GM18868 (cell line): ENCODE measurements around the gene GOLGA2.

ENCODE experiments used
- ATAC-seq: cut with Tn5 transposase; IDR thresholded peaks from one replicate; pipeline ENCODE4 v1.9.1; 2021; ENCODE audit warnings: mild to moderate bottlenecking, moderate library complexity; ENCODE audit not compliant: unreplicated experiment

Gene GOLGA2

GRCh38 chr9:128214571-128215490 lies 61.0 kb downstream of the GOLGA2 start:
- no peak for ATAC-seq

GRCh38 chr9:128213746-128214497 lies 61.9 kb downstream of the GOLGA2 start:
- ATAC-seq = no peak

DNA sequence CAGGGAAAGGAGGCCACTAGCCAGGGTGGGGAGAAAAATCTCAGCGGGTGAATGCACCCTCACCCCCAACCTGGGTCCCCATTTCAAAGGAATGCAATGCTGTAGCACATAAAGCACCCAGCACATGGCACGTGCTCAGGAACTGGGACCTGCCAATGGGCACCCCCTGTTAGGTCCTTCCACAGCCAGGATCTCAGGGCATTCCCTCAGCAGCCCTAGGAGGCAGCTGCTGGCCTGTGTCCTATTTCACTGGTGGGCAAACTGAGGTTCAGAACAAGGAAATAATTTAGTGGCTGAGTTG lies 63.9 kb downstream of the GOLGA2 start:
- no peak for ATAC-seq

DNA sequence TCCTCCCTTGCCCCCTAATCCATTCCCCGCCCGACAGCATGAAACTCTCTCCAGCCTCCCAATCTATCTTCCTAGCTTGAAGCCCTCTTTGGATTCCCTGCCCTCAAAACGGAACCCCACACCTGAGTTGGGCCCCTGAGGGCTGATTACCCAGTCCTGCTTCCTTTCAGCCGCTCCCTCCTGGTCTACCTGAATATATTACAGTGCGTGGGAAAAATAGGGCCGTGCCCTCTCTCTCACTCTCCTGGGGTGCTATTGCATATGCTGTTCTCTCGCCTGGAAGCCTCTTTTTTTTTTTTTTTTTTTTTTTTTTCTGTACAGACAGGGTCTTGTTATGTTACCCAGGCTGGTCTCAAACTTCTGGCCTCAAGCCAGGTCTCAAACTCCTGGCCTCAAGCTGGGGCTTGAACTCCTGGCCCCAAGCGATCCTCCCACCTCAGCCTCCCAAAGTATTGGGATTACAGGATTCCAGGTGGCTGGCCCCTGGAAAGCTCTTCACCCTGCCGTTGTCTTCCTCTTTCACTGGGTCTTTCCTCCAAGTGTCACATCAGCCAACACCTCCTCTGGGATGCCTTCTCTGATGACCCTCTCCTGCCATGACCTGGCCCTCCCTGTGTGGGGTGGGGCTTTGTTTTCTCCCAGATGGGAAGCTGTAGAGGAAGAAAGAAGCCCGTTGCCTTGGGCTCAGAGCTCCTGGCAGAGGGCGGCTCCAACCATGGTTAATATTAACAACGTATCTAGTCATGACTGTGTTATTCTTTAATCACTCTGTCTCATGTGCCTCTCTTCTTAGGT lies 64.4 kb downstream of the GOLGA2 start:
- ATAC-seq = no peak

DNA sequence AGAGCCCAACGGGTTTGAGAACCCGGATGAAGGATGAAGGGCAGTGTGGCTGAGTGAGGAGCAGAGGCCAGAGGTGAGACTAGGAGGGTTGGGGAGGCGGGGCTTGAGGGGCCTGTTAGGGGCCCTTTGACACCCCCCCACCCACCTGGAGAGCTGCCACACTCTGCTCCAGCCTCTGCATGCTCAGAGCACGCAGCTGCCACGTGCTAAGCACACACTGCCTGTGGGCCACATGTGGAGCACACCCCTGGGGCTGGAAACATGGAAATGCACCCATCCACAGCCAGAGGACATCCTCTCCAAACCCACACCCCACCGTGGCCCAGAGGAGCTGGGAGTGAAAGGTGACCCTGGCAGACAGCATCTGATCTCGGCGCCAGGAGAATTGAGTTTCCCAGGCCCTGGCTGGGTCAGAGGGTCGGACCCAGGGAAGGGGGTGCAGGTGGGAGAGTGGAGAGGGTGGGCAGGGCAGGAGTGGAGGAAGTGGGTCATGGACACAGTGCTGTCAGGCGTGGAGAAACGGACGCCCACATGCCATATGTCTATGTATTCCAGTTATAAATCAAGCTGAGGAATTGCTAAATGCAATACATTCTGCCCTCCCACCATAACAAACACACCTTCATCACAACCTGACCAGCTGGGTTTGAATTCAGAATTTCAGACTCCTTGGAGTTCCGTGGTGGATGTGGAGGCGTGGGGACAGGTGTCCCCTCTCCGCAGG lies 66.7 kb downstream of the GOLGA2 start:
- ATAC-seq = no peak

GRCh38 chr9:128208386-128208785 lies 67.4 kb downstream of the GOLGA2 start:
- no peak for ATAC-seq

- no peak for ATAC-seq
Observed at GRCh38 chr9:128206916-128207910, 68.6 kb downstream of the GOLGA2 start.

- no peak for ATAC-seq
Observed at GRCh38 chr9:128206484-128206883, 69.3 kb downstream of the GOLGA2 start.
